Nephron progenitor cell (in vitro differentiated cells): ENCODE data around the gene RSAD1.
"Not testable (repeated sequence)": the region's sequence is repeated elsewhere in the genome, so short reads cannot be mapped to it uniquely, and the experiment has no call there.

ENCODE experiments used
- DNase-seq: peaks from one replicate; pipeline ENCODE4 v3.0.0; 2021
- H3K27ac Mint-ChIP-seq: 2 replicates; pipeline ENCODE4 v1.8.0; 2021; ENCODE audit warnings: mild to moderate bottlenecking, moderate library complexity, mixed read lengths
- H3K27me3 Mint-ChIP-seq: 2 replicates; pipeline ENCODE4 v1.8.0; 2021; ENCODE audit warnings: mild to moderate bottlenecking, low read depth, mixed read lengths; ENCODE audit not compliant: poor library complexity
- H3K36me3 Mint-ChIP-seq: 2 replicates; pipeline ENCODE4 v1.8.0; 2021; ENCODE audit warnings: low read depth, mixed read lengths
- H3K4me1 Mint-ChIP-seq: 2 replicates; pipeline ENCODE4 v1.8.0; 2021; ENCODE audit warnings: mixed read lengths
- H3K4me3 Mint-ChIP-seq: 2 replicates; pipeline ENCODE4 v1.8.0; 2021; ENCODE audit warnings: mild to moderate bottlenecking, moderate library complexity, mixed read lengths
- H3K9me3 Mint-ChIP-seq: 2 replicates; pipeline ENCODE4 v1.8.0; 2021; ENCODE audit warnings: mild to moderate bottlenecking, moderate library complexity, mixed read lengths
- CTCF ChIP-seq: fragments of 200-600 bp; sonication (generic); IDR thresholded peaks from 2 replicates; pipeline ENCODE4 v1.5.0; 2021; ENCODE audit warnings: antibody characterized with exemption

Gene RSAD1

GRCh38 chr17:50472286-50472685 is 6.4 kb upstream of the RSAD1 start:
- Mint-ChIP-seq H3K4me3 (no peak overlapping the region), H3K36me3 (peaks cover 37% of the 10 kb centered on the region), H3K27me3 (peaks cover 93% of the 10 kb centered on the region), H3K27ac (no peak overlapping the region), H3K4me1 (peaks cover 26% of the 10 kb centered on the region), H3K9me3 (no peaks in the 10 kb centered on the region)
- DNase-seq = no peak
- TF ChIP-seq CTCF = no peak

- peaks cover 93% of the 10 kb centered on the region for H3K27me3 Mint-ChIP-seq
- H3K27ac Mint-ChIP-seq, DNase-seq, H3K4me3 Mint-ChIP-seq, H3K9me3 Mint-ChIP-seq: not testable (repeated sequence)
- H3K36me3 Mint-ChIP-seq = peaks cover 37% of the 10 kb centered on the region
- peaks cover 22% of the 10 kb centered on the region for H3K4me1 Mint-ChIP-seq
- peak; percentile 10 for TF ChIP-seq CTCF
Measured at GRCh38 chr17:50472761-50473161, 5.9 kb upstream of the RSAD1 start.

GRCh38 chr17:50473901-50474300 is 4.8 kb upstream of the RSAD1 start:
- Mint-ChIP-seq H3K9me3 (no peaks in the 10 kb centered on the region), H3K27ac (no peak overlapping the region), H3K4me1 (peaks cover 23% of the 10 kb centered on the region), H3K27me3 (peaks cover 91% of the 10 kb centered on the region), H3K4me3 (no peak overlapping the region), H3K36me3 (peaks cover 37% of the 10 kb centered on the region)
- no peak for TF ChIP-seq CTCF
- no peak for DNase-seq

GRCh38 chr17:50474523-50474922 is 4.1 kb upstream of the RSAD1 start:
- Mint-ChIP-seq H3K4me3 (no peak overlapping the region), H3K4me1 (peaks cover 26% of the 10 kb centered on the region), H3K27me3 (peaks cover 85% of the 10 kb centered on the region), H3K9me3 (no peaks in the 10 kb centered on the region), H3K27ac (no peak overlapping the region), H3K36me3 (peaks cover 37% of the 10 kb centered on the region)
- TF ChIP-seq CTCF = no peak
- DNase-seq = no peak

GRCh38 chr17:50475362-50475761 is 3.3 kb upstream of the RSAD1 start:
- Mint-ChIP-seq H3K36me3 (peaks cover 37% of the 10 kb centered on the region), H3K27ac (no peak overlapping the region), H3K27me3 (peaks cover 76% of the 10 kb centered on the region), H3K9me3 (no peaks in the 10 kb centered on the region), H3K4me1 (peaks cover 31% of the 10 kb centered on the region), H3K4me3 (no peak overlapping the region)
- TF ChIP-seq CTCF = no peak
- DNase-seq = no peak

- peaks cover 71% of the 10 kb centered on the region for H3K27me3 Mint-ChIP-seq
- H3K27ac Mint-ChIP-seq, H3K9me3 Mint-ChIP-seq, DNase-seq: not testable (repeated sequence)
- peaks cover 37% of the 10 kb centered on the region for H3K36me3 Mint-ChIP-seq
- H3K4me1 Mint-ChIP-seq = peaks cover 26% of the 10 kb centered on the region
- H3K4me3 Mint-ChIP-seq = peak overlapping the region; percentile 16
Measured at GRCh38 chr17:50475775-50476544, 2.7 kb upstream of the RSAD1 start.
